Activated CD8-positive, alpha-beta memory T cell treated with anti-CD3 and anti-CD28 coated beads, Interleukin-2, amount 50 U/mL, for 1 hour (primary cell): Measurements from ENCODE around the gene CDKN2A.

Experiments used
- DNase-seq: peaks from one replicate; pipeline ENCODE4 v3.0.0-alpha.2; 2020; ENCODE audit errors: extremely low read depth

Gene CDKN2A

DNA sequence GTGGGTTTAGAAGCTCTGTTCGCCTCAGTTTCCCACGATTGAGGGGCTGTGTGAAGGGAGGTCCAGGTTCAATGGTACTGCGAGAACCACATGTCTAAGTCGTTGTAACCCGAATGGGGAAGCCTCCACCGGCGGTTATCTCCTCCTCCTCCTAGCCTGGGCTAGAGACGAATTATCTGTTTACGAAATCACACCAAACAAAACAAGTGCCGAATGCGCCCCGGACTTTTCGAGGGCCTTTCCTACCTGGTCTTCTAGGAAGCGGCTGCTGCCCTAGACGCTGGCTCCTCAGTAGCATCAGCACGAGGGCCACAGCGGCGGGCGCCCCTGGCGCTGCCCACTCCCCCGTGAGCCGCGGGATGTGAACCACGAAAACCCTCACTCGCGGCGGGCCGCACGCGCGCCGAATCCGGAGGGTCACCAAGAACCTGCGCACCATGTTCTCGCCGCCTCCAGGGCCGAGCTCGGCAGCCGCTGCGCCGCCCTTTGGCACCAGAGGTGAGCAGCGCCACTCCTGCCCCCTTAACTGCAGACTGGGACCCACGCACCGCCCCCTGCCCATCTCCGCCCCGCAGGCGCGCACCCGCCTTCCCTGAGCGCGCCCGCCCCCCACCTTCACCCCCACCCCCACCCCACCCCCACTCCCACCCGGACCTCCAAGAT lies at the start of gene CDKN2A:
TSS of gene CDKN2A (minus strand) at position 500 of the 663 bp plus-strand sequence.
- DNase-seq = no peak

DNA sequence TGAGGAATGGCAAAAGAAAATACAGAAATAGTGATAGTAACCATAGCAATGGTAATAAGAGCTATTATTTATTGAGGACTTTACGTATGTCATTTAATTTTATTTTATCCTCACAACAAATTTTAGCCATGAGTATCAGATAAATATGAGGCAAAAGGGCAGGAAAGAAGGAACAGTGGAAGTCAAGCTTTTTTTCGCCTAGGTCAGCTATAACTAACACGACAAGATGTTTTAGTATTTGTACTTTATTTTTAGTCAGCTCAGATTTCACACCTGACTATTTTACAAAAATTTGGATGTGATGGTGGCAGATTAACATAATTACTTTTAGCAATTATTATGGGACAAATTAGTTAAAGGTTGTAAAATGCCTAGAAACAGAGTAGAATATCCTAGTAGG lies 49.7 kb upstream of the CDKN2A start:
- DNase-seq = no peak

DNA sequence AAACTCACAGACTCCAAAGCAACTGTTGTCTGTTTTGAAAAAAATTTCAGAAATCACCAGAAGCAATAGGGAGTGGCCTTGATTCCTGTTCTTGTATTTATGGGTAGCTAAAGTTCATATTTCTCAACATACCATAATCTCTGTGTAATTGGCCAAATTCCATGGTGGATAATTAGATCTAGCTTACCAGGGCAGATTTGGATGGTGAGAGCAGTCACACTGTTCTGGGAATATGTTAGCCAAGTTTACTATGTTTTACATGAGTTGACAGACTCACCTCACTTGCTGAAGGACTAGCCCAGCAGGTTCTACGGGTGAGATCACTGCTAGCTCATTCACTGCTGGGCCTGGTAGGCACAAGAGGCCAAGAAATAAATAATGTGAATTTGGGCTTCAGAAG lies 47.6 kb upstream of the CDKN2A start:
- no peak for DNase-seq

DNA sequence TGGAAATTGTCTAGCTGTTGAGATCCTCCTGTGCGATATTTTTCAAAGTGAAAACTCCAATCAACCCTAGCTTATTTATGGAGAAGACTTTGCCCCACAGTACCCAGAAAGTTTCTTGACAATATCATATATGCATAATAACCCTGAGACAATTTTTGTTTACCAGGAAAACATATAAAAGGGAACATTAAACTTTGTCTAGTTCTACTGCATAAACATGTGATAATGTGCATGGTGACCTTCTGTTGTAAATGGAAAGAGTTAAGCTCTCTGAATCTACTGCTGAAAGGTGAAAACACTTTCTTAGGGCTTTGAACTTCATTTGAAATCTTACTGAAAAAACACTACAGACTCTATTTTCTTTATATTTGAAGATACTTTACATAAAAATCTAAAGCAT lies 47.2 kb upstream of the CDKN2A start:
- DNase-seq = no peak

DNA sequence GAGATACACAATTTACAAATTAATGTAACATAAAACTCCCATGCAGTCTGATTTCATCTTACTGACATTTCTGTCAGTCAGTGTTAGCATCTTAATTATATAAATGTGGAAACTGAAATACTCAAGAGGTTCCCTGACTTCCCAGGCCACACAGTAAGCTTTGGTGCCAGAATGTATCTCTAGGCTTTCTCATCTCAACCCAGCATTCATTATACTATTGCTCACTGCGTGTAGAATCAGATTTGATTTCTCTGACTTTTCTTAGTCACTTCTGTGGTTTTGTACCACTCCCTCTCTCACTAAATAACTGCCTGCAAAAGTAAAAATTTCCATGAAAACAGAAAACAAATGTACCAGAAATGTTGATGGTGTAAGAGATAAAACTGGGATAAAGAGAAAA lies 46.6 kb upstream of the CDKN2A start:
- no peak for DNase-seq

DNA sequence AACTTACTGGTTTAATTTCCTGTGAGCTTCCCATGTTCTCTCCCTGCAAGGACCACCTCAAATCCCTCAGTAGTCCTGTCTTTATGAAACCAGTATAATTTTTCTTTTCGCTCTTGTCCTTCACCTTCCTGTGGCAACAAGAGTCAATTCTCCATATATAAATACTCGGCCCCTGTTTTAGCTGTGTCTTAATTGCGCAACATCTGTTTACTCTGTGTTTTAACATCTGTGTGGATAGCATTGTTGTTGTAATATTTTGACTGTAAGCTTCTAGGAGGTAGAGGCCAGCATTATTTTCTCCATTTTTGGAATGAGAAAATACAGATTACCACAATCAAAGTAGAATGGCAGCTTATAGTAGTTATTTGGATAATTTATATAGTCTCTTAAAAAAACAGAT lies 45.1 kb upstream of the CDKN2A start:
- no peak for DNase-seq

DNA sequence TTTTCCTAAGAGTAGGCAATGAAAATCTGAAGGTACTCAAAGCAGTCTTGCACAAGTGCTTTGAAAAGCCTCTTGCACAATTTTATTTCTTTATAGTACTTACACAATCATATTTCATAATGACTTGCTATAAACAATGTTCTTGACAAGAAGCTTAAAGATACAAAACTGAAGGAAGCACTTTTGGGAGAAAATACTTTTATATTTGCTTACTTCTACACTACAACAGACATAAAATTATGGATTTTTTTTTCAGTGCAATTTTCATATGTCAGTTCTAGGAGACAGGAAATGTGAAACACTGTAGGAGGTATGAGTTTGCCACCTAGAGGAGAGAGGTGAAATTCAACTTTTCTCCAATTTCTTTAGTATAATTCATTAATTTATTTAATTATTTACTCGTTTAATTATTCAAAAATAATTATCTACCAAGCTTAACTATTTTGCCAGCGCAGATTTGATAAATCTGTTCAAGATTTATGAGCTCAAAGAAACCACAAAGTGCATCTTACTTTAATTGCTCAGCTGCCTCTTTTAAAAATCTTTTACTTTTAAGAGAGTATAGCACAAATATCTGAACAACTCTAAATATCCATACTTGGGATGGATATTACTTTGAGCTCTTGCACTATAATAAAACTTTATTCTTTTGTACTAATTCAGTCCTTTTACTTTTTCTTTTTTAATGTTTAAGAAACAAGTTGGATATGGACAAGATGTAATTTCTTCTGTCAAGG lies 43.9 kb upstream of the CDKN2A start:
- DNase-seq = no peak

DNA sequence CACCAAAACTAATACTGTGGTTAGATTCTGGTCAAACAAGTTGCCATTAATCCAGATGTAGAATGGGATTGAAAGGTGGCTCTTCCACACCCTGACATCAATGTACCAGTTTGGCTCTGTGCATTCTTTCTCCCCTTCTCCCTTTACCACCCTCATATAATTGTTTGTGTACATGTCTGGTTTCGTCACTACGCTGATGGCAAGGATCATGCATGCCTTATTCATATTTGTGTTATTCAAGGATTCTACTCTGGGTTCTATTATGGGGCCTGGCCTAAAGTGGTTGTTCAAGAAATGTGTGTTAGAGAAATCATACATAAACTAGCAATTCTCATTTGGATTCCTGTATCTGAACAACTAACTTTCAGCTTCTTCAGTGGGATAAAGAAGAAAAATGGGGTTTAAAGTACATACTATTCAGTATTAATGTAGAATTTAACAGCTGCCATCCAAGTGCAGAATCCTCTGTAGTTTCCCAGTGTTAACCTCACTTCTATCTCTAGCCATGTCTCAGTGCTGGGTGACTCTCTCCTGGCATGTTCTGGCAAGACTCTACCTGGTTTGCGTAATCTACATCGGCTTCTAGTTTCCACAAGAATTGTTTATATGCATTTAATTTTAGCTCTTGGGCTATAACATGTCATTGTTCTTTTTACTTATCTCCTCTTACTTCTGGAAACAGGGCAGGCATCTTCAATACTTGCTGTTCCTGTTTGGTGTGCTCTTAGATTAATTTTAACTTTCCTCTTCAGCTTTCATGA lies 42.9 kb upstream of the CDKN2A start:
- DNase-seq = no peak

DNA sequence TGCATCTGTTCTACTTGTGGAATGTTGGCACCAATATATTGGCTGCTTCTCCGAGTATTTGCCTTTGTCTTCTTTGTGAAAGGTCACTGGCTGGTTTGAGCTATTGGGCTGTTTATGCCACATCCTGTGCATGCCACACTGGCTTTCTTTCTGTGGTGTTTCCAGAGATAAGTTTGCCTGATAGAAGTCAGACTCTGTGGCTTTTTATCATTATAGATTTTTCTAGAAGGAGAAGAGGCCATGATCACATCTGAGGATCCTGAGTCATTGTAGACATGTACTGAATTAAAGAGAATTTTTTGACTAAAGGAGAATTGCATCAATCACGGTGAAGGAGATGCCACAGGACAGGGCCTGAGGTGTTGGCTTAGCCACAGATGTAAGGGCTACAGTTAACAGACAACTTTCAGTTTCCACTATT lies 41.4 kb upstream of the CDKN2A start:
- no peak for DNase-seq

DNA sequence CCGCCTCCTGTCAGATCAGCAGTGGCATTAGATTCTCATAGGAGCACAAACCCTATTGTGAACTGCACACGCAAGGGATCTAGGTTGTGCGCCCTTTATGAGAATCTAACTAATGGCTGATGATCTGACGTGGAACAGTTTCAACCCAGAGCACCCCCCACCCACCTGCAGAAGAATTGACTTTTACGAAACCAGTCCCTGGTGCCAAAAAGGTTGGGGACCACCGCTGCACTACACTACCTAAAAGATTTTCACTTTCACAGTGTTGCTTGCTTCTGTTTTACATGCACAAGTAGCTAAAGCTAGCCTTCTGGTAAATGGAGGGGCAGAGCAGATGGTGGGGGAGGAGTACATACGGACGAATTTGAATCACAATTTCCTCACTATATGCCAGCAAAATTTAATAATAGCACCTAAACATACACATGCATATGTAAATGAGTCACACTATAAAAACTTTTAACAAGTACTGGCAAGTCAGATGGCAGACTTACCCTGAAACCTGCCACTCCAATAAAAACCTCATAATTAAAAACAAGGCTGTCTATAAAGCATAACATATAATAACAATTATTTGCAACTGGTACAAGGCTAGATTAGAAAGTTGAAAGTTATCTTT lies 38.9 kb upstream of the CDKN2A start:
- no peak for DNase-seq

DNA sequence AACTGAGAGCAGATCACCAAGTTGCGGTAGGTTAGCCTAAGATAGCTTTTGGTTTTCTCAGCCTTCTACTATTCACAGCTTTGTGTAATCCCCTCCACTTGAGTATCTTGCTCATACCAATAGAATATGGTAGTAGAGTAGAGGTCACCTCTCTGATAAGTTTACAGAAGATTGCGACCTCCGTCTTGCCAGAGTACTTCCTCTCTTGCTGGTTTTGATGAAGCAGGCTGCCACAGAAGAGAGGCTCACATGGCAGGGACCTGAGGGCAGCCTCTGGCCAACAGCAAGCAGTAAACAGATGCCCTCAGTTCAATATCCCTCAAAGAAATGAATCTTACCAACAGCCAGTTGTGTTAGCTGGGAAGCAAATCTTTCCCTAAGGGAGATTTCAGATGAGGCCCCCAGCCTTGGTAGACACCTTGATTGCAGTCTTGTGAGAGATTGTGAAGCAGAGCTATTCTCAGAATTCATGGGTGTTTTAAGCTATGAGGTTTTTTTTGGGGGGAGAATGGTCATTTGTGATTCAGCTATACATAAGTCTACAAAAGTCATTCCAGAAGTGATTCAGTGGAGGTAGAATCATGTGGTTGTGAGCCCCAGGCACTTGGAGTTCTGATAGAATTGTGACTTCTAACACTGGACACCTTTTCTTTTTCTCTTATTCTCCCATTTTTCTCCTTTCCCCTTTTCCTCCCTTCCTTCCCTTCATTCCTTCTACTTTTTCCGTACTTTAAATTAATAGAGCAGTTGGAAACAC lies 37.6 kb upstream of the CDKN2A start:
- no peak for DNase-seq

DNA sequence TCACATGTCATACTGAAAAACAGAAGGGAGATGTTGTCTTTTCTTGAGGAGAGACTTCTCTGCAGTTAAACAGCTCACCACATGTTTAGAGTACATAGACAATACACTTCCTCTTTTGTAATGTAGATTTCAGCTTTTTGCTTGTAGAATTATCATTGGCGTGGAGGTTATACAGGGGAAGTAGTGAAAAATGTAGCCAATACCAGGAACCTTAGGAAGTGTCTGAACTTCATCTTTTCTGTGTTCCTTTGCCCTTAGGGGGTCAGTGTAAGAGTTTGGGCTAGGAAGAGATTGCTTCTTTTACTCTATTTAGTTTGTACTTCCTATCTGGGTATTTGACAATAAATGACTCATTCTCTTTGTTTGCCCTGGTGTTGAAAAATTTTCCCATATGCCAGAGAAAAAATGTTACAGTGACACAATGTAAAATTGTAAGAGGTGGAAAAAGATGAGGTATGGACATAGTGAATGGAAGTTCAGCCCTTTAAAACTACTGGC lies 36.0 kb upstream of the CDKN2A start:
- no peak for DNase-seq

DNA sequence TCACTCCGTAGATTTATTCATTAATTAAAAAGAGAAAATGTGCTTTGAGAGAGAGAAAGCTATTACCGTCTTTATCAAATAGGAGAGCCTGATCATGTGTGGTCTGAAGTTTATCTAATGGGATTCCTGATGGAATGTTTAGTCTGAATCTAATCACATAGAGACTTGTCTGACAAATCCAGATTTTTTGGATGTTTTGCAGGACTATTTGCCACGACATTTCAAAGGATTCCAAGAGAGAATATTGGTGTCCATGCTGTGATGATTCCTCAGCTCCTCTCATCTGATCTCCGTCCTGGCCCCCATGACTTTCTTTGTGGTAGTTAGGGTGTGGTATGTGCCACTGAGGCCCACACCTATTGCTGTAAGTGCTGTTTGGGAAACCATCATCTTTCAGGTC lies 35.0 kb upstream of the CDKN2A start:
- no peak for DNase-seq

DNA sequence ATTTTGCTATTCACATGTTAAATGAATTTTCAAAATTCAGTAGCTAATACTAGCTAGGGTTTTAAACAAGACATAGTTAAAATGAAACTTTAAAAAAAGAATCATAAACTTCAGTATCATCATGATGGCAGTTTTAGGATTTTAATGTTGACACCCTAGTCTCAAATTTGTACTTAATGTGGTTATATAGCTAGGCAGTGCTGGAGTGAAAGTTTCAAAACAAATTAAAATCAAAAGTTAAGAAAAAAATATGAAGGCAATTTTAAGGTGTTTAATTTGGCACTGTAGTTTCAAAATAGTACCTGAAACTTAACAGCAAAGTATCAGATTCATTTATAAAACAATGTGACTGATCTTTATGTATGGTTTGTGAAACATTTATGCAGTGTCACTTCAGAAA lies 34.2 kb upstream of the CDKN2A start:
- DNase-seq = no peak

DNA sequence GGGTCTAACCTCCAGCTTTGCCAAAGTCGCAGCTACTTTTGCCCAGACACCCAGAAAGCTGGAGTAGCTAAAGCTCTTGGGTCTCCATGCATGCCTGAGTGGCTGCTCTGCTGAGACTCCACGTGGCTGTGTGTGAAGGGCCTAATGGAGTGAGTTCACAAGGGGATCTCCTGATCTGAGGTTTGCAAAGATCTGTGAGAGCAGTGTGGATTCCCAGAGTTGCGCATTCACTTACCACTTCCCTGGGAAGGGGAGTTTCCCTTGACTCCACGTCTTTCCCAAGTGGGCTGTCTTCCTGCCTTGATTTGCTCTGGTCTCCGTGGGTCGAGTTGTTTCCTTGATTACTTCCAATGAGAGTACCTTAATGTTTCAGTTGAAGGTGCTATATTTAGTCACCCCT lies 32.5 kb upstream of the CDKN2A start:
- no peak for DNase-seq

DNA sequence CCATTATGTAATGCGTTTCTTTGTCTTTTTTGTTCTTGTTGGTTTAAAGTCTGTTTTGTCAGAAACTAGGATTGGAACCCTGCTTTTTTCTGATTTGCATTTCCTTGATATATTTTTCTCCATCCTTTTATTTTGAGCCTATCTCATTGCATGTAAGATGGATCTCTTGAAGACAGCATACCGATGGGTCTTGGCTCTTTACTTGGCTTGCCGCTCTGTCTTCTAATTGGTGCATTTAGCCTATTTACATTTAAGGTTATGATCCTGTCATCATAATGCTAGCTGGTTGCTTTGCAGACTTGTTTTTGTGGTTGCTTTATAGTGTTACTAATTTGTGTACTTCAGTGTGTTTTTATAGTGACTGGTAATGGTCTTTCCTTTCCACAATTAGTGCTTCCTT lies 28.2 kb upstream of the CDKN2A start:
- DNase-seq = no peak

DNA sequence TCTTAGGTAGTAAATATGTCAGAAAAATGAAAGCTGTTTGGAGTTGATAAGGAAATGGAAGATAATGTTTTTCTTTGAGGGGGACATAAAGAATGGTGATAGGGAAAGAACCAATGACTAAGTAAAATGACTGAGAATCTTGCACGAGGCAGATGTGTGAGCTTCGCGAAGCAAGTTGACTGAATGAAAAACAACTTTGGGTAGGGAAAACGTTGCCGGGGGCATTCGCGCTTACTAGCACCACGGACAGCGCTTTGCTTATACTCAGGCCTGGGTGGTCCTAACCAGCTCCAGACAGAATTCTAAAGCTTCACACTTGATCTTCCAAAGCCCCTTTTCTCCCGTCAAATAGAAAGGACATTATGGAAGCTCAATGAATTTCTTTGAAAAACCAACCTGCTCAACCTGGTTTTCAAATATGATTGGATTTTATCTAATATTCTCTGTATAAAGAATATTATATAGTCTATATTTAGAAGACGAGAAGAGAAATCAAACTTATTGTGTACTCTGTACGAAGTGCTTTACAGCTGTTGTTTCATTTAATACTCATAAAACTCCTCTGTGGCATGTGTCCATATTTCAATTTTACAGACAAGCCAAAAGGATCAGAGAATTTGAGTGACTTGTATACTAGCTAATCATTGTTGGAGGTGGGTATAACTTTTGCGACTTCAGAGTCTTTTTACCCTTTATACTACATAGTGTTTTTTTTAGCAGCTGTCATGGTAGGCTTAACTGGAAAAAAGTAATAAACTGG lies 16.9 kb upstream of the CDKN2A start:
- DNase-seq = no peak

DNA sequence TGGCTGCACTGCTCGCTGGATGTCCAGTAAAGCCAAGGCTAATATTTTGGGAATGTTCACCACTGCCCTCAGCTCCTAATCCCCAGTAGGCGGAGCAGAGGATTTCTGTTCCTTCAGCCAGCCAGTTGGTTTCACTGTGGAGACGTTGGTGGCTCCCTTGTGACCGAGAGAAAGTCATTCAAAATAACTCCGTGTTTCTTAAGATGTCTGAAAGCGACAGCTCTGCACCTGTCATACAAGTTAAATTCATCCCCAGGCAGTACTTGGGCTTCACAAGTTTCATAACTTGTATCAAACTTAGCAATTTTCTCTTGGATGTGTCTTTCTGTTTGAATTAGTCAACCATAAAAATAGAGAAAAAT lies 15.3 kb upstream of the CDKN2A start:
- no peak for DNase-seq

DNA sequence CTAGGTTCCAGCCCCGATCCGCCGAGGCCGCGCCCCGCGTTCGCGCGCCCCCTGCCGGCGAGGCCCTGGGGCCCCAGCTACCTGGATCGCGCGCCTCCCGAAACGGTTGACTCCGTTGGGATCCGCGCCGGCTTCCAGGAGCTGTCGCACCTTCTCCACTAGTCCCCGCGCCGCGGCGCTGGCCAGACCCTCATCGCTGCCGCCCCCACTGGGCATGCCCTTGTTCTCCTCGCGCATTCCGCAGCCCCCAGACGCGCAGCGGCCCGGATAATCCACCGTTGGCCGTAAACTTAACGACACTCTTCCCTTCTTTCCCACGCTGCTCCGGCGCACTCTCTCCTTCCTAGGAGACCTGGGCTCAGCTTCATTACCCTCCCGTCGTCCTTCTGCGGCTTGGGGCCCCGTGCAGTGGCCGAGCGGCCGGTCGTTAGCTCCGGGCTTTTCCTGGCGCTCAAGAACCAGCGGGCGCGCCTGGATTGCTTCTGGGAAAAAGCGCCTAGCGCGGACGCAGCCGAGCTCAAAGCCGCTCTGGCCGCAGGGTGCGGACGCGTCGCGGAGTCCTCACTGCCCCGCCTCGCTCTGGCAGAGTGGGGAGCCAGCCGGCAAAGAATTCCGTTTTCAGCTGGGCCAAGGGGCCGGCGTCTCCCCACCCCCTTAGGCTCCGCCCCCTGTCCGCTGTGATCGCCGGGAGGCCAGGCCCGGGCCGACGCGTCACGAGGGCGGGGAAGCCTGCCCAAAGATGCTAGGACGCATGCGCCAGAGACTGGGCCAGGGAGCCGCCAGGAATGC lies 14.7 kb upstream of the CDKN2A start, which contains the start of gene CDKN2B:
TSS of gene CDKN2B (minus strand) at position 589 of the 789 bp plus-strand sequence. CDS start at position 237, 352 bp downstream.
- DNase-seq = no peak

DNA sequence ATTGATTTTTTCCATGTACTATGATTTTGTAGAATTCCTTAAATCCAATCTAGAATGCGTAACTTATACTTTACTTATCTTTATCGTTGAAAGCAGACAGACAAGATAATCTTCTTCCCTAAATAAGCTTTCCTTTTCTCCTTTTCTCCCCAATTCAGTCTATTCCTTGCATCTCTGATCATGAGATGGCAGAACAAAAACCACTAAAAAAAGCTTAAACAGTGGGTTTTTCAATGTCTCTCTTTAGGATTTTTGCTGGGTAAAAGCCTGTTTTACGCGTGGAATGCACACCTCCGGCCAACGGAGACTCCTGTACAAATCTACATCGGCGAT lies 14.2 kb upstream of the CDKN2A start:
- no peak for DNase-seq
